Mesendoderm (in vitro differentiated cells): Measurements from ENCODE around the gene HMHB1.

ENCODE experiments used
- DNase-seq: peaks from one replicate; pipeline ENCODE4 v3.0.0; 2013
- H2AK5ac ChIP-seq: 2 replicates; pipeline ENCODE4 v1.6.1; 2013; ENCODE audit warnings: low read length, inconsistent platforms
- H2BK120ac ChIP-seq: 2 replicates; pipeline ENCODE4 v1.6.1; 2013; ENCODE audit warnings: low read depth, mild to moderate bottlenecking, low read length, moderate library complexity, mixed read lengths
- H2BK15ac ChIP-seq: replicated peaks from 2 replicates; pipeline ENCODE4 v1.6.1; 2013; ENCODE audit warnings: low read depth, mild to moderate bottlenecking, moderate library complexity
- H2BK5ac ChIP-seq: 2 replicates; pipeline ENCODE4 v1.6.1; 2013; ENCODE audit warnings: low read length, inconsistent platforms
- H3K18ac ChIP-seq: 2 replicates; pipeline ENCODE4 v1.6.1; 2013; ENCODE audit warnings: mild to moderate bottlenecking, low read length, mixed read lengths
- H3K23ac ChIP-seq: one replicate; pipeline ENCODE4 v1.6.1; 2013; ENCODE audit warnings: low read length
- H3K27ac ChIP-seq: 2 replicates; pipeline ENCODE4 v1.5.1; 2013; ENCODE audit warnings: low read depth, mild to moderate bottlenecking, inconsistent platforms, low read length, moderate library complexity
- H3K27me3 ChIP-seq: 2 replicates; pipeline ENCODE4 v1.6.1; 2013; ENCODE audit warnings: low read length, control low read depth, mild to moderate bottlenecking, inconsistent platforms; ENCODE audit not compliant: insufficient read depth, poor library complexity
- H3K36me3 ChIP-seq: 2 replicates; pipeline ENCODE4 v1.6.1; 2013; ENCODE audit warnings: low read length, inconsistent platforms; ENCODE audit not compliant: control insufficient read depth, insufficient read depth
- H3K4ac ChIP-seq: one replicate; pipeline ENCODE4 v1.6.1; 2013; ENCODE audit warnings: low read depth, mild to moderate bottlenecking, low read length, moderate library complexity
- H3K4me1 ChIP-seq: 2 replicates; pipeline ENCODE4 v1.6.1; 2013; ENCODE audit warnings: low read depth, low read length, inconsistent platforms; ENCODE audit not compliant: control insufficient read depth
- H3K4me2 ChIP-seq: 2 replicates; pipeline ENCODE4 v1.6.1; 2013; ENCODE audit warnings: low read length
- H3K4me3 ChIP-seq: 2 replicates; pipeline ENCODE4 v1.5.1; 2013; ENCODE audit warnings: mild to moderate bottlenecking, low read length
- H3K56ac ChIP-seq: one replicate; pipeline ENCODE4 v1.6.1; 2013; ENCODE audit warnings: low read length
- H3K79me1 ChIP-seq: 2 replicates; pipeline ENCODE4 v1.6.1; 2013; ENCODE audit warnings: low read length, inconsistent platforms
- H3K79me2 ChIP-seq: 2 replicates; pipeline ENCODE4 v1.6.1; 2013; ENCODE audit warnings: mild to moderate bottlenecking, low read length; ENCODE audit not compliant: control insufficient read depth, insufficient read depth
- H3K9ac ChIP-seq: 2 replicates; pipeline ENCODE4 v1.6.1; 2013; ENCODE audit warnings: low read length, inconsistent platforms
- H4K5ac ChIP-seq: one replicate; pipeline ENCODE4 v1.6.1; 2013; ENCODE audit warnings: low read length
- H4K8ac ChIP-seq: one replicate; pipeline ENCODE4 v1.6.1; 2013; ENCODE audit warnings: low read depth, mild to moderate bottlenecking, control low read depth, low read length, moderate library complexity
- WGBS: extraction: QIAGEN DNeasy Blood & Tissue Kit; methylation state at CpG from one replicate; pipeline ENCODE4 v1.1.7; 2013; ENCODE audit warnings: low lambda C conversion rate, missing lambda C conversion rate; ENCODE audit not compliant: insufficient coverage; ENCODE audit errors: extremely low coverage; 5-methylcytosine and 5-hydroxymethylcytosine counted together

HMHB1 gene

DNA sequence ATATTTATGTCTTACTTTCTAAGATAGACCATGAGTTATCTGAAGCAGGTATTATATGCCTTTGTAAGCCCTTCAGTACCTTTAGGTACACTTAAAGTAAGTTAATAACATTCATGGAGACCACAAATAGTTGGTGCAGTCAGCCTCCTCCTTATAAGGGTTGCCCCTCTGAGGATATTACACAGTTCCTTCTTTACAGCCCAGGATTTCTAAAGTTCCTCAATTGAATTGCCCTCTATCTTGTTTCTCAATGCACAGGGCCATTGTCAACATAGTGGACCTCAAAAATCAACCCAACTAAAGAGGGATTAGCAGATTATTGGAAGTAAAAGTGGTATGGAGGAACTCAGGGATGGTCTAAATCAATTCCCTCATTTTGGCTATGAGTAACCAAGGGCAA, 50.3 kb downstream of the HMHB1 start:
- Histone ChIP-seq H3K23ac (no peak overlapping the region), H3K9ac (no peak overlapping the region), H3K4me3 (no peak overlapping the region), H3K56ac (no peak overlapping the region), H2BK5ac (no peak overlapping the region), H3K27ac (no peak overlapping the region), H3K27me3 (no peaks in the 10 kb centered on the region), H4K5ac (no peak overlapping the region), H3K18ac (no peak overlapping the region), H2BK120ac (no peak overlapping the region), H2AK5ac (no peak overlapping the region), H3K79me1 (no peaks in the 10 kb centered on the region), H4K8ac (no peak overlapping the region), H3K36me3 (no peaks in the 10 kb centered on the region), H3K4me2 (no peak overlapping the region), H3K79me2 (no peaks in the 10 kb centered on the region), H3K4me1 (no peaks in the 10 kb centered on the region), H2BK15ac (peak overlapping the region; percentile 57), H3K4ac (no peak overlapping the region)
- no peak for DNase-seq

DNA sequence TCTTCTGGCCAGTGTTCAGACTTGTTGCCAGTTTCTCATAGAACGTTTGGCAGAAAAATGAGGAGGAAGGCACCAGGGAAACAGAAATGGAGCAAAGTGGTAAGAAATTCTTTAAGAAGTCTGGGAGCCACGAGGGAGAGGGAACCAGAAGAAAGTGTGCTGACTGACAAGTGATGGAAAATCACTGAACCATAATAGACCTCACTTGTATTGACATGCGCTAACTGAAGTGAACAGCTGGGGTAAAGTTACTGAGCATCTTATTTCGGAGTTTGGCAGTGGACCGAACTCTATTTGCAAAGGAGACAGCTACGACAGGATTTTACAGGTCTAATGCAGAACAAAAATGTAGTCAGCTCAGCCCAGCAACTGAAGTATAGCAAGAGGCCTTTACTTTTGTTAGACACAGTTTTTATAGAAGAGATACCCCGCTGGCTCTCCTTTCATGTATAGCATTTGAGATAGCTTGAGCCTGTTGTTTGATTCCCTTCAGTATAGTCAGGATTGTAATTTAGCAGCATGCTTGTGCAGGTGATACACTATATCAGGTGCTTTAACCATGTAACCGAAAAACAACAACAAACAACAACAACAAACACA, 53.6 kb downstream of the HMHB1 start:
- WGBS, result no CpG with 5 or more reads among the region's 8 CpGs

More for the DNA sequence above, 53.6 kb downstream of the HMHB1 start:
- H3K79me2 ChIP-seq, result no peaks in the 10 kb centered on the region
- no peak overlapping the region for H3K56ac ChIP-seq
- no peaks in the 10 kb centered on the region for H3K79me1 ChIP-seq
- no peak overlapping the region for H2AK5ac ChIP-seq
- no peak overlapping the region for H2BK120ac ChIP-seq
- H3K36me3 ChIP-seq, result no peaks in the 10 kb centered on the region
- no peaks in the 10 kb centered on the region for H3K4me1 ChIP-seq
- no peaks in the 10 kb centered on the region for H3K27me3 ChIP-seq
- H3K4ac ChIP-seq, result peak overlapping the region; percentile 55
- no peak overlapping the region for H3K4me2 ChIP-seq
- H4K5ac ChIP-seq, result no peak overlapping the region
- H3K27ac ChIP-seq, result no peak overlapping the region
- H2BK15ac ChIP-seq, result no peak overlapping the region
- H2BK5ac ChIP-seq, result no peak overlapping the region
- no peak overlapping the region for H3K23ac ChIP-seq
- DNase-seq, result no peak
- no peak overlapping the region for H4K8ac ChIP-seq
- no peak overlapping the region for H3K9ac ChIP-seq
- H3K18ac ChIP-seq, result peak overlapping the region; percentile 18
- no peak overlapping the region for H3K4me3 ChIP-seq
